Psoas muscle (tissue), 8 donors: ENCODE results near the gene BICRAL. TPM values are rescaled to one million over a fixed set of nuclear protein-coding genes. Genes with fewer than 3 reads are reported as not detected.
"Not testable (repeated sequence)": the region's sequence is repeated elsewhere in the genome, so short reads cannot be mapped to it uniquely, and the experiment has no call there.

Experiments
- ATAC-seq, 4 donors: fragments of 200-7000 bp; cut with Tn5 transposase; one replicate each; pipeline ENCODE4 v1.9.1; 2020; ENCODE audit warnings: moderate library complexity in 3 of 4, mild to moderate bottlenecking in 2 of 4
- DNase-seq, 2 donors: peaks; one replicate each; pipeline ENCODE4 v3.0.0-alpha.2; 2020
- H3K27ac ChIP-seq: fragments of 200-600 bp; one replicate; pipeline ENCODE4 v1.8.0; 2022
- H3K27me3 ChIP-seq, 3 donors: fragments of 200-600 bp in 1 of 3; one replicate each; pipeline versions ENCODE4 v1.6.1 to v1.8.0; 2013 to 2022; ENCODE audit warnings: low read length in 2 of 3, mild to moderate bottlenecking in 2 of 3, moderate library complexity in 1 of 3; ENCODE audit not compliant: insufficient read depth in 3 of 3
- H3K36me3 ChIP-seq, 2 donors: fragments of 200-600 bp in 1 of 2; one replicate each; pipeline versions ENCODE4 v1.6.1 to v1.8.0; 2013 to 2022; ENCODE audit warnings: low read depth in 1 of 2, mild to moderate bottlenecking in 1 of 2, moderate library complexity in 1 of 2; ENCODE audit not compliant: insufficient read depth in 1 of 2
- H3K4me1 ChIP-seq: fragments of 200-600 bp; one replicate; pipeline ENCODE4 v1.8.0; 2022
- H3K4me3 ChIP-seq: fragments of 200-600 bp; one replicate; pipeline ENCODE4 v1.8.0; 2022; ENCODE audit warnings: mild to moderate bottlenecking
- H3K9me3 ChIP-seq: fragments of 200-600 bp; one replicate; pipeline ENCODE4 v1.8.0; 2022
- CTCF ChIP-seq: fragments of 200-600 bp; IDR thresholded peaks from one replicate; pipeline ENCODE4 v1.8.0; 2022; ENCODE audit warnings: antibody characterized with exemption
- WGBS, 3 donors: extraction: QIAGEN DNeasy Blood & Tissue Kit; methylation state at CpG; one replicate each; pipeline versions ENCODE4 v1.1.6 to v1.1.7; 2013; 5-methylcytosine and 5-hydroxymethylcytosine counted together
- intact Hi-C, 2 donors: fragments of 100-400 bp; cut with DNase I; formaldehyde crosslinking; loops; one replicate each; pipeline versions ENCODE4 v1.11.0 to v1.14.2; 2022
- polyA plus RNA-seq, 3 donors: library from polyadenylated mRNA; stranded (reverse); fragments of 200-250 nt; gene quantifications; one replicate each; pipeline ENCODE4 v1.2.3, GENCODE V29; 2013
- total RNA-seq, 4 donors: library from RNA; stranded (reverse); fragmentation: NEBNext Ultra II Directional in 2 of 4; extraction: Animal tissue kit (Norgen Biotek cat#: 25700) in 2 of 4; gene quantifications; one replicate each; pipeline versions ENCODE4 v1.2.1 to v1.2.4, GENCODE V29; 2021 to 2023
- donor health status: healthy with polysubstance abuse.
- donor health status: DM: no; HTN: no; CAD: no; lungs with moderate emphysema.
- donor health status: Bipolar disorder and iron deficiency.
- donor health status: healthy.
- donor health status: DM: yes; HTN: yes; CAD: no.
- donor health status: DM: no; HTN: no; CAD: no.
- donor health status: DM: no; HTN: no; CAD: no.
- donor health status: DM: yes; HTN: yes; CAD: no.

The BICRAL gene
- total and polyA plus RNA-seq, 7 donors: 2.8 to 12.2 (median 6.2) TPM

DNA sequence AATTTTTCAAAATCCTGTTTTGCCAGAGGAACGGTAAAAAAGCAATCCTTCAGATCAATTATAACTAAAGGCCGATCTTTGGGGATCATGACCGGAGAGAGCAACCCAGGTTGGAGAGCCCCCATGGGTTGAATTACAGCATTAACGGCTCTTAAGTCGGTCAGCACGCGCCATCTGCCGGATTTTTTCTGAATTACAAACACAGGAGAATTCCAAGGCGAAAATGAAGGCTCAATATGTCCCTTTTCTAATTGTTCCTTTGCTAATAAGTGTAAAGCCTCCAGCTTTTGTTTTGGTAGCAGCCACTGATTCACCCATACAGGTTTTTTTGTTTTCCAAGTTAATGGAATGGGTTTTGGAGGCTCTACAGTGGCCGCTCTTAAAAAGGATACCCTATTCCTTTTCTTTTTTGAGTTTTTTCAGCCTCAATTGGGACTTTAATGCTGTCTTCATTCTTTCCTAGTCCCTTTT lies 117.1 kb downstream of the BICRAL start:
- Histone ChIP-seq H3K4me1 (no peaks in the 10 kb centered on the region), H3K27me3 (no peaks in the 10 kb centered on the region), H3K36me3 (no peaks in the 10 kb centered on the region), H3K4me3 (peak overlapping the region; percentile 13), H3K27ac (no peak overlapping the region), H3K9me3 (no peaks in the 10 kb centered on the region)
- TF ChIP-seq CTCF: peak; percentile 74
- no peak for ATAC-seq
- peak in 1 of 2 donors; percentile 22 for DNase-seq
- 9 to 10% (median 10%) methylated on average over 10 of the region's 10 CpGs for WGBS, 3 donors
- intact Hi-C loops: loop anchor here in 1 of 2 donors (2.0 to 10.0 kb wide), 3 partner anchors 22 to 616 kb away; partner anchors contain the start of genes LRRC73, POLR1C and YIPF3

GRCh38 chr6:42899871-42900270 lies 118.0 kb downstream of the BICRAL start:
- Histone ChIP-seq H3K4me3 (no peak overlapping the region), H3K4me1 (no peaks in the 10 kb centered on the region), H3K27me3 (no peaks in the 10 kb centered on the region), H3K27ac (no peak overlapping the region), H3K36me3 (no peaks in the 10 kb centered on the region), H3K9me3 (no peaks in the 10 kb centered on the region)
- no peak for TF ChIP-seq CTCF
- intact Hi-C loops: loop anchor here (2.0 to 10.0 kb wide), 5 partner anchors 23 to 615 kb away; partner anchors contain the start of genes LRRC73 (in 1 of the 2), POLR1C (in 1 of the 2) and YIPF3 (in 1 of the 2)
- DNase-seq (peak in 1 of 2 donors; percentile 17), ATAC-seq (no peak)
- whole genome bisulfite sequencing, 3 donors: 14 to 31% (median 19%) methylated on average over 8 of the region's 8 CpGs

DNA sequence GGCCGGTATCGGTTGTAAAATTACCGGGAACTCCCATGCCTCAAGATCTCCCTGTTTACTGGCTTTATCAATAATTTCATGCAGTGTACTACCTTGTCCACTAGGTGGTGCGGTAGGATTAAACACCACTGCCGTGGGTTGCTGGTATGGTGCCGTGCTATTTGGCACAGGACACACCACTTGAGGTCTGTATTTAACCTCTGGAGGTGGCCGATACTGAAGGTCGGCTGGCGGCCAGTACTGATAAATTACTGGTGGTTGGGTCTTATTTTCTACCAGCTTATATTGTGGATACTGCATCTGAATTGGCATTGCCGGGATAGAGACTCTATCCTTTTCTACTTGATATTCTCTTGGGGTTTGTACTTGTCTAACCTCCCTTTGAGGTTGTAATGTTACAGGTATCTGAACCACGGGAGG lies 119.7 kb downstream of the BICRAL start:
- WGBS, 3 donors: 2 to 6% (median 4%) methylated on average over 11 of the region's 11 CpGs
- H3K9me3 ChIP-seq: no peaks in the 10 kb centered on the region
- peak; percentile 97 to 99 (median 98) for ATAC-seq
- H3K4me3 ChIP-seq: no peak overlapping the region
- DNase-seq: peak; percentile 70 to 85
- no peak overlapping the region for H3K27ac ChIP-seq
- H3K27me3 ChIP-seq: no peaks in the 10 kb centered on the region
- no peaks in the 10 kb centered on the region for H3K36me3 ChIP-seq
- intact Hi-C loops: loop anchor here (5.0 to 10.0 kb wide), 2 partner anchors 241 to 433 kb away; no protein-coding TSS in a partner anchor
- H3K4me1 ChIP-seq: no peaks in the 10 kb centered on the region
- peak; percentile 91 for TF ChIP-seq CTCF

GRCh38 chr6:42902429-42903263 lies 120.8 kb downstream of the BICRAL start:
- H3K36me3 ChIP-seq, DNase-seq, H3K27me3 ChIP-seq, H3K4me1 ChIP-seq, ATAC-seq, H3K27ac ChIP-seq, H3K4me3 ChIP-seq, H3K9me3 ChIP-seq: not testable (repeated sequence)
- 81 to 89% (median 87%) methylated on average over 22 of the region's 22 CpGs for WGBS, 3 donors
- intact Hi-C loops: loop anchor here (5.0 to 10.0 kb wide), 2 partner anchors 240 to 432 kb away; no protein-coding TSS in a partner anchor

DNA sequence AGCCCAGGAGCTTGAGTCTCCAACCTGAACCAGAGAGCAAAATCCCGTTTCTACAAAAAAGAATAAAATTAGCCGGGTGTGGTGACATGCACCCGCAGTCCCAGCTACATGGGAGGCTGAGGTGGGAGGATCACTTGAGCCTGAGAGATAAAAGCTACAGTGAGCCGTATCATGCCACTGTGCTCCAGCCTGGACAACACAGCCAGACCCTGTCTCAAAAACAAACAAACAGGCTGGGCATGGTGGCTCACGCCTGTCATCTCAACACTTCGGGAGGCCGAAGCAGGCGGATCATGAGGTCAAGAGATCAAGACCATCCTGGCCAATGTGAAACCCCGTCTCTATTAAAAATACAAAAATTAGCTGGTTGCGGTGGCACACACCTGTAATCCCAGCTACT lies 122.6 kb downstream of the BICRAL start:
- Histone ChIP-seq H3K27ac (no peak overlapping the region), H3K9me3 (no peaks in the 10 kb centered on the region), H3K27me3 (no peaks in the 10 kb centered on the region), H3K36me3 (no peaks in the 10 kb centered on the region), H3K4me3 (no peak overlapping the region), H3K4me1 (no peaks in the 10 kb centered on the region)
- no peak for TF ChIP-seq CTCF
- ATAC-seq (no peak), DNase-seq (no peak)
- WGBS, 3 donors: 87 to 92% (median 91%) methylated on average over 10 of the region's 10 CpGs
- intact Hi-C loops: loop anchor here (5.0 to 10.0 kb wide), 2 partner anchors 238 to 430 kb away; no protein-coding TSS in a partner anchor
